ENCODE measurements around the gene SCIN. TPM values are rescaled to one million over a fixed set of nuclear protein-coding genes. Genes with fewer than 3 reads are reported as not detected.

Gene SCIN
- polyA plus RNA-seq, 1 donor from 2014 or later = 0.53 TPM

GRCh38 chr7:12594122-12594897 is 23.8 kb downstream of the SCIN start:
- Histone ChIP-seq H3K36me3 (ENCODE audit: insufficient read depth, low read length) (no peaks in the 10 kb centered on the region), H3K27ac (ENCODE audit: low read length) (no peak overlapping the region), H3K27me3 (ENCODE audit: insufficient read depth, low read depth, low read length) (no peaks in the 10 kb centered on the region), H3K9ac (ENCODE audit: low read length) (no peak overlapping the region), H4K20me1 (ENCODE audit: insufficient read depth) (no peaks in the 10 kb centered on the region), H3K79me2 (replicated peaks; ENCODE audit: insufficient read depth, low read length) (no peaks in the 10 kb centered on the region), H3K4me2 (ENCODE audit: low read length) (no peak overlapping the region), H2AFZ (ENCODE audit: low read depth, low read length) (no peak overlapping the region), H3K4me3 (ENCODE audit: low read length) (no peak overlapping the region), H3K9me3 (ENCODE audit: low read length) (no peaks in the 10 kb centered on the region), H3F3A (ENCODE audit: insufficient read depth, low read length, poor library complexity, severe bottlenecking) (no peaks in the 10 kb centered on the region), H3K9me2 (ENCODE audit: insufficient read depth, low read length) (no peaks in the 10 kb centered on the region)
- TF ChIP-seq POLR2AphosphoS5 (IDR thresholded peaks at IDR 0.05) (no peak), MXI1 (conservative IDR thresholded peaks at IDR 0.05; ENCODE audit: poor library complexity, severe bottlenecking) (no peak), SMC3 (conservative IDR thresholded peaks at IDR 0.05; ENCODE audit: poor library complexity) (no peak), EZH2 (IDR thresholded peaks at IDR 0.05; ENCODE audit: borderline replicate concordance, insufficient read depth, low read length, poor library complexity, severe bottlenecking) (no peak), EP300 (conservative IDR thresholded peaks at IDR 0.05; ENCODE audit: poor library complexity, severe bottlenecking) (no peak), RAD21 (conservative IDR thresholded peaks at IDR 0.05) (no peak), TAF1 (IDR thresholded peaks at IDR 0.05; ENCODE audit: low read depth) (no peak)
- TF ChIP-seq, protein P1, sequence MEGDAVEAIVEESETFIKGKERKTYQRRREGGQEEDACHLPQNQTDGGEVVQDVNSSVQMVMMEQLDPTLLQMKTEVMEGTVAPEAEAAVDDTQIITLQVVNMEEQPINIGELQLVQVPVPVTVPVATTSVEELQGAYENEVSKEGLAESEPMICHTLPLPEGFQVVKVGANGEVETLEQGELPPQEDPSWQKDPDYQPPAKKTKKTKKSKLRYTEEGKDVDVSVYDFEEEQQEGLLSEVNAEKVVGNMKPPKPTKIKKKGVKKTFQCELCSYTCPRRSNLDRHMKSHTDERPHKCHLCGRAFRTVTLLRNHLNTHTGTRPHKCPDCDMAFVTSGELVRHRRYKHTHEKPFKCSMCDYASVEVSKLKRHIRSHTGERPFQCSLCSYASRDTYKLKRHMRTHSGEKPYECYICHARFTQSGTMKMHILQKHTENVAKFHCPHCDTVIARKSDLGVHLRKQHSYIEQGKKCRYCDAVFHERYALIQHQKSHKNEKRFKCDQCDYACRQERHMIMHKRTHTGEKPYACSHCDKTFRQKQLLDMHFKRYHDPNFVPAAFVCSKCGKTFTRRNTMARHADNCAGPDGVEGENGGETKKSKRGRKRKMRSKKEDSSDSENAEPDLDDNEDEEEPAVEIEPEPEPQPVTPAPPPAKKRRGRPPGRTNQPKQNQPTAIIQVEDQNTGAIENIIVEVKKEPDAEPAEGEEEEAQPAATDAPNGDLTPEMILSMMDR (IDR thresholded peaks at IDR 0.05; ENCODE audit: poor library complexity, severe bottlenecking) = no peak
- TF ChIP-seq, protein P2, sequence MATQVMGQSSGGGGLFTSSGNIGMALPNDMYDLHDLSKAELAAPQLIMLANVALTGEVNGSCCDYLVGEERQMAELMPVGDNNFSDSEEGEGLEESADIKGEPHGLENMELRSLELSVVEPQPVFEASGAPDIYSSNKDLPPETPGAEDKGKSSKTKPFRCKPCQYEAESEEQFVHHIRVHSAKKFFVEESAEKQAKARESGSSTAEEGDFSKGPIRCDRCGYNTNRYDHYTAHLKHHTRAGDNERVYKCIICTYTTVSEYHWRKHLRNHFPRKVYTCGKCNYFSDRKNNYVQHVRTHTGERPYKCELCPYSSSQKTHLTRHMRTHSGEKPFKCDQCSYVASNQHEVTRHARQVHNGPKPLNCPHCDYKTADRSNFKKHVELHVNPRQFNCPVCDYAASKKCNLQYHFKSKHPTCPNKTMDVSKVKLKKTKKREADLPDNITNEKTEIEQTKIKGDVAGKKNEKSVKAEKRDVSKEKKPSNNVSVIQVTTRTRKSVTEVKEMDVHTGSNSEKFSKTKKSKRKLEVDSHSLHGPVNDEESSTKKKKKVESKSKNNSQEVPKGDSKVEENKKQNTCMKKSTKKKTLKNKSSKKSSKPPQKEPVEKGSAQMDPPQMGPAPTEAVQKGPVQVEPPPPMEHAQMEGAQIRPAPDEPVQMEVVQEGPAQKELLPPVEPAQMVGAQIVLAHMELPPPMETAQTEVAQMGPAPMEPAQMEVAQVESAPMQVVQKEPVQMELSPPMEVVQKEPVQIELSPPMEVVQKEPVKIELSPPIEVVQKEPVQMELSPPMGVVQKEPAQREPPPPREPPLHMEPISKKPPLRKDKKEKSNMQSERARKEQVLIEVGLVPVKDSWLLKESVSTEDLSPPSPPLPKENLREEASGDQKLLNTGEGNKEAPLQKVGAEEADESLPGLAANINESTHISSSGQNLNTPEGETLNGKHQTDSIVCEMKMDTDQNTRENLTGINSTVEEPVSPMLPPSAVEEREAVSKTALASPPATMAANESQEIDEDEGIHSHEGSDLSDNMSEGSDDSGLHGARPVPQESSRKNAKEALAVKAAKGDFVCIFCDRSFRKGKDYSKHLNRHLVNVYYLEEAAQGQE (IDR thresholded peaks at IDR 0.05; ENCODE audit: borderline replicate concordance) = no peak

GRCh38 chr7:12595148-12595547 is 24.6 kb downstream of the SCIN start:
- no peaks in the 10 kb centered on the region for H3K9me3 ChIP-seq (ENCODE audit: low read length)
- no peaks in the 10 kb centered on the region for H3F3A ChIP-seq (ENCODE audit: insufficient read depth, low read length, poor library complexity, severe bottlenecking)
- H3K4me2 ChIP-seq (ENCODE audit: low read length) = no peak overlapping the region
- no peak overlapping the region for H2AFZ ChIP-seq (ENCODE audit: low read depth, low read length)
- H3K27me3 ChIP-seq (ENCODE audit: insufficient read depth, low read depth, low read length) = no peaks in the 10 kb centered on the region
- H3K36me3 ChIP-seq (ENCODE audit: insufficient read depth, low read length) = no peaks in the 10 kb centered on the region
- no peaks in the 10 kb centered on the region for H4K20me1 ChIP-seq (ENCODE audit: insufficient read depth)
- H3K9ac ChIP-seq (ENCODE audit: low read length) = no peak overlapping the region
- no peak for TF ChIP-seq SMC3 (conservative IDR thresholded peaks at IDR 0.05; ENCODE audit: poor library complexity)
- TF ChIP-seq, protein P2 (IDR thresholded peaks at IDR 0.05; ENCODE audit: borderline replicate concordance) = no peak
- no peak for TF ChIP-seq TAF1 (IDR thresholded peaks at IDR 0.05; ENCODE audit: low read depth)
- TF ChIP-seq MXI1 (conservative IDR thresholded peaks at IDR 0.05; ENCODE audit: poor library complexity, severe bottlenecking) = no peak
- no peak for TF ChIP-seq POLR2AphosphoS5 (IDR thresholded peaks at IDR 0.05)
- TF ChIP-seq, protein P1 (IDR thresholded peaks at IDR 0.05; ENCODE audit: poor library complexity, severe bottlenecking) = no peak
- no peak for TF ChIP-seq EZH2 (IDR thresholded peaks at IDR 0.05; ENCODE audit: borderline replicate concordance, insufficient read depth, low read length, poor library complexity, severe bottlenecking)
- TF ChIP-seq RAD21 (conservative IDR thresholded peaks at IDR 0.05) = no peak
- no peak for TF ChIP-seq EP300 (conservative IDR thresholded peaks at IDR 0.05; ENCODE audit: poor library complexity, severe bottlenecking)
- no peak overlapping the region for H3K27ac ChIP-seq (ENCODE audit: low read length)
- H3K79me2 ChIP-seq (replicated peaks; ENCODE audit: insufficient read depth, low read length) = no peaks in the 10 kb centered on the region
- H3K9me2 ChIP-seq (ENCODE audit: insufficient read depth, low read length) = no peaks in the 10 kb centered on the region
- H3K4me3 ChIP-seq (ENCODE audit: low read length) = no peak overlapping the region

Data from neural cell (in vitro differentiated cells).